ENCODE measurements around the gene ZNF236.
"Not testable (repeated sequence)": the region's sequence is repeated elsewhere in the genome, so short reads cannot be mapped to it uniquely, and the experiment has no call there.

The ZNF236 gene

GRCh38 chr18:76977684-76978232 is 155.4 kb downstream of the ZNF236 start:
- DNase-seq = no peak

GRCh38 chr18:76978616-76979015 is 156.3 kb downstream of the ZNF236 start:
- no peak for DNase-seq

GRCh38 chr18:76979111-76979751 is 156.9 kb downstream of the ZNF236 start:
- DNase-seq = no peak

GRCh38 chr18:76979906-76980305 is 157.5 kb downstream of the ZNF236 start:
- no peak for DNase-seq

DNA sequence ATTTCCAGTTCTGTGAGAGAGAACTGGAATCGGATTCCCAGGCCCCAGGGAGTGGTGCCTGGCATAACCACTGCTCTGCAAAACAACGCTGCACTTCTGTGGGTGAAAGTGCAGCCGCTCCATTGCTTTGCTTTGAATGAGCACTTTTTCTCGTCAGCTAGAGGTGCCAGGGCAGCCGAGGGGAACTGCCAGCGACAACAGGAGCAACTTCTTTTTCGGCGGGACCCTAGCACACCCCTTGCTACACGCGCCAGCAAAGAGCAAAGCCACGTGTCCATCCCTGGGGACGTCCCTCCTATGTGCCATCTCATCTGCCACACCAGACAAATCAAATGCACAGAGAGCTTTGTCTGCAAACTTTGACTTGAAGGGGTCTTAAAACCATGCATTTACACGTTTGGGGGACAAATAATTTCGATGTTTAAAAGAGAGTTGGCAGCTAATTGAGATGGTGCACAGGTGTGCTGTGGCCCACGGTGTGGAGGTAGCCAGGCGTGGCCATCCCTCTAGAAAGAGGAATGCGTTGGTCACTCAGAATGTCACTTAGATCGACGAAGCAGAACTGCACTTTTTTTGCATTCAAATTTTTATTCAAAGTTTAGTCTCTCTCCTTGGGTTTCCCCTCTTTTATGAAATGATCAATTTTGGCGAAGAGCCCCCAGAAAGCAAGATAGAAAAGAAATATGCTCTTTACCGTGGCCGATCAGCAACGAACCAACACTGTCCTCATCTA is 158.5 kb downstream of the ZNF236 start:
- no peak for DNase-seq

- no peak for DNase-seq
Observed at GRCh38 chr18:76981396-76981968, 159.1 kb downstream of the ZNF236 start.

DNA sequence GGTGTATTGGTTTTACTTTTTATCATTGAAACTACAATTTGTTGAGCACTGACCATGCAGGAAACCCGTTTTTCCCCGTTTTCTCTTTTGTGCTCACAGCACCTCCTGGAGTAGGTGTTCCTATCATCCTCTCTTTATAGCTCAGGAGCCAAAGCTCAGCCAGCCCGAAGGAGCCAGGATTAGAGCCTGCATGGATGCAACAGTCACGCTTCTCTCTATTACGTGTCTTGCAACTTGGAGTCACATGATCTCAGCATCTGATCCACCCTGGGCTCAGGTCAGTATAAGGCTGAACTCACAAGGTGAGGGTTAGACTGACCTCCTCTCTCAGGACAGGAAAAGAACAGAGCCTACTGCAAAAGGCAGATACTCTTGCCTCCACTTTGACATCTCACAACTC is 159.7 kb downstream of the ZNF236 start:
- no peak for DNase-seq

GRCh38 chr18:76982841-76983583 is 160.7 kb downstream of the ZNF236 start:
- peak; percentile 8 for DNase-seq

GRCh38 chr18:76983613-76984051 is 161.3 kb downstream of the ZNF236 start:
- DNase-seq = no peak

- DNase-seq = no peak
Observed at GRCh38 chr18:76984193-76985155, 162.1 kb downstream of the ZNF236 start.

DNA sequence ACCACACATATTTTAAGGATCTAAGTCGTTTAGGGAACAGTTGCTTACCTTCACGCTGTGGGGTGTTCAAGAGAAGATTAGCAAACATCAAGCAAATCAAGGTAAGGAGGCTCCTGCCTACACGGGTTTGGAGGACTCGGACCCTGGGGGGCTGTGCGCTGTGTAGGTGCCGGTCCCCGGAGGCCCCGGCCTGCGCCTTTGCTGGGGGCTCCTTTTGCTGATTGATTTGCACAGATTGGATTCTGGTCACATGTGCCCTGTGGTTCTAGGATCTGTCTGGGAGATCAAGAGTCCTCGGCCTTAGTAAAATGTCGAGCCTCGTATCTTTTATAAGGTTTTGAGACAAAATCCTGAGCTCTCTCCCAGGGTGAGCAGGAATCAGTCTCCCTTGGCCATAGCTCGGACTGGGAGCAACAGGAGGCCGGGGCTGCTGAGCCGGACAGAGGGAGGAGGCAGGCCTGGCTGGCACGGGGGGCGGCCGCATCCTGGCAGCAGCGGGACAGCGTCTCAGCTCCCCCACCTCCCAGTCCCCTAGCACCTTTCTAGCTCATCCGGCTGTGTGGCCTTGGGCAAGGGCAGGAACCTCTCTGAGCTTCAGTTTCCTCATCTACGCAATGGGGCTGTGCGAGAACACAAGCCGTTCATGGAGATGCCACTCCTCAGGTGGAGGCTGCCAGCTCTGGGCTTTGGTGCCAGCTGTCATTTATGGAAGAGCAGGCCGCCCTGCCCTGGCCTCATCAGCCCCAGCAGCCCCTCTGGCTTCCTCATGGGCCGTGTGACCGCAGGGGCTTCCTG is 163.0 kb downstream of the ZNF236 start:
- DNase-seq = no peak

DNA sequence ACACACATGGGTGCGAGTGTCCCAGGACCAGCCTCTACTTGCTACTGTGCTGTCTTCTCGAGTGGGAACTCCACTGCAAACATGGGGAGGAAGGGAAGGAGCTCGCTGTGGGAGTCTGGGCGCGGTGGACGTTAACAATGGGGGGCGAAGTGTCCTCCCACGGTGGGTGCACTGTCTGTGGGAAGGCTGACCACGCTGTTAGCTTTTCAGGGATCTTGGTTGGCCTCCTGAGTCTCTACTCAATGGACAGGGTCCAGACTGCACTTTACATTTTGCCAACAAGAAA is 163.5 kb downstream of the ZNF236 start:
- no peak for DNase-seq

DNA sequence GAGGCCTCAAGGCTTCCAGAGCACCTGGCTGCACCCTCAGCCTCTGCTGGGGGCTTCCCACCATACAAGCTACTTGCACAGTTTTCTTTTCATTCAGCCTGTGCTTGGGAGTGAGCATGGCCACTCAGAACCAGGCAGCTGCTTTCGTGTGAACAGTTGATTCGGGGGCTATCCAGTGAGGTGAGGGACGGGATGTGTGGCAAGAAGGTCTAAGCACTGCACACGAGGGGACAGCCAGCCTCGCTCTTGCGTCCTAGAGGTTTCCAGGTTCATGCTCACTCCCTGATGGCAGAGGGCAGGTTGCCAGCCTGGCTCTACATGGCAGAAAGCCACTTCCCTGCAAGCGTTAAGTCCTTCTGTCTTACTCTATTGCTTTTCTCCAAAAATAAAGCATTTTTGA is 164.0 kb downstream of the ZNF236 start:
- no peak for DNase-seq

DNA sequence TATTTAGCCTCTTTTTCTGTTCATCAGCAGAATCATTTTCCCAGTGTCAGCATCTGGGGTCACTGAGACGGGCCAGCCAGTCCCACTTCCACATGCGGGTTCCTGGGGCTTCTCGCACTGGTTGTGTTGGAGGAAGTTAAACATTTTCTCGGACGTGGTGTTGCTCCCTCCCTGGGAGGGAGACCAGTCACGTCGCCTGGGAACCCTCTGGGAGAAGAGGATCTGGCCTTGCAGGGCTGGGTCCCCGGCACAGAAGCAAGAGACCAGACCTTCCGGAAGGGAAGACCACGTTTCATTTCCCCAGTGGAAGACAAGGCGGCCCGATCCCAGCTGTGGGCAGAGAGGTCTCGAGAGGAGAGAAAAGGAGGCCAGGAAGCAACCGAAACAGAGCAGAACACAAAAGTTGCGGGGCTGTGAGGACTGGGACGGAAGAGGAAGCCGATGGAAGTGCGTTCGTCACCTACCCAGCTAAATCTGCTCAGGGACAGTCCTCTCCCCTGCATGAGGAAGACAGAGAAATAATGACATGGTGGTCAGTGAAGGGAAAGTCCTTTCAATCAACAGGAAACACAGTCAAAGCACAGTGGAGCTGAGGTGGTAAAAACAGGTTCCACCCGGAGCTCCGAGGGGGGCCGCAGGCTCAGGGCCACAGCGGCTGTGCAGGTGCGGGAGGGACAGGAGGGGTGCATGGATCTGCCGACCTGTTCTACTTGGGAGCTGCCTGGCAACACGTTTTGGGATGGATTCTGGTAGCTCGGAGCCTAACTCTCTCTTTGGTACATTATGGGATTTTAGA is 165.9 kb downstream of the ZNF236 start:
- no peak for DNase-seq

- DNase-seq = no peak
Observed at GRCh38 chr18:76988827-76989646, 166.7 kb downstream of the ZNF236 start.

DNA sequence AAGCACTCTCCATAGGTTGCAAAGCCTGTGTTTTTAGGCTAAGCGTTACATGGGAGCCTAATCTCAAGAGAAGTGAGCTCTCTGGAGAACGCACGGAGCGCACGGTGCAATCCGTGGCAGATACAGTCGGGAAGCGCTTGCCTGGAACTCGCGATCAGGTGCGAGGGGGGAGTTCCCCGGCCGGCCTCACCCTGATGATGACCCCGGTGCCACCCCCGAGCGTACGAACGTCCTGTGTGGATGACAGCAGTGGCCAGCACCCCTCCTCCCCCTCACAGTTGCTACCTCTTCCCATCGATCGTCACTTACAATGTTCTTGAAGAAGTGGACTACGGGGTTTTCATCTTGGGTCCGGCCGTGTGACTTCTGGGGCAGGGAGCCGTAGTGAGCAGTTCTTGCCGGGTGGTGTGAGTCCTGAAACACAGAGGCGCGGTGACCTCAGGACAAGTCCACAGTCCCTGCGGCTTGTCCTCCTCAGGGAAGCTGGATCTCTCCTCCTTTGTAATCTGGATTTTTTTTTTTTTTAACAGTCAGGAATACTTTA is 167.4 kb downstream of the ZNF236 start:
- no peak for DNase-seq

- DNase-seq = not testable (repeated sequence)
Observed at GRCh38 chr18:76990343-76991020, 168.1 kb downstream of the ZNF236 start.

DNA sequence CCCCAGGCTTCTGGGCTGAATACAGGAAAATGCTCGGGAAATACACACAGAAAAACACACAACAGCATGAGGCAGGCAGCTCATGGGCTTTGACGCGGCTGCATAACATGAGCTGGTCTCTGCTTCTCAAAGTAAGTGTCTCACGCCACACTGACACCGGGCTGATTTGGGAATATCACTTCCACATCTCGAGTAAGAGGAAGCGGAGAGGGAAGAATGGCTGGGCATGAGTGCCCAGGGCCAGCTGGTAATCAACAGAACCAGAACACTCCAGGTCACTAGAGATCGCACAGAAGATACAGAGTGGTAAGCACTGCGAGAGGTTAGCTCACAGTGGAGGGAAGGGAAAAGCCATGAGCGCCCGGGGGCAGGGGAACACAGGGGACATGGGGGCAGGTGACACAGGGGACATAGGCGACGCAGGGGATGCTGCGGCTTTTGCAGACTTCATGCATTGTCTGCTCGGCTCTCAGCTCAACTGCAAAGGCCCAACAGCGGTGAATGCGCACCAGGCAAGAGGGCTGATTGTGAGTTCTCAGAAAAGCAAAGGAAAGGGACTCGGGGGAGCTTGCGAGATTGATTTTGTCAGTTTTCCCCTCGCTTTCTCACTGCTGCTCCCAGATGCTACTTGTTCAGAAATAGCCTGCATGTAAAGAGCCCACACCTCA is 168.8 kb downstream of the ZNF236 start:
- no peak for DNase-seq

Data from NCI-H187 treated with DMSO at 0.1 percent for 48 hours (cell line).